ENCODE data around the gene RBM47.

The RBM47 gene

DNA sequence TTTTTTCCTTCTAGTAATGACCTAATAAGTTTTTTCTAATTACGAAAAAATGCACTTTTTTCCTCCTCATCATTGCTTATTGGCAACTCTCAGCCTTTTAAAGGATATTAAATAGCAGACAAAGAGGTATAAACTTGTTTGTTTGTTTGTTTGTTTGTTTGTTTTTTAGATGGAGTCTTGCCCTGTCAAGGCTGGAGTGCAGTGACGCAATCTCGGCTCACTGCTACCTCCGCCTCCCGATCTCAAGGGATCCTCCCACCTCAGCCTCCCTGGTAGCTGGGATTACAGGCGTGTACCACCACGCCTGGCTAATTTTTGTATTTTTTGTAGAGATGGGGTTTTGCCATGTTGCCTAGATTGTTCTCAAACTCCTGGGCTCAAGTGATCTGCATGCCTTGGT, 6.0 kb downstream of the RBM47 start:
- no peak for DNase-seq (ENCODE audit: low read depth)

DNA sequence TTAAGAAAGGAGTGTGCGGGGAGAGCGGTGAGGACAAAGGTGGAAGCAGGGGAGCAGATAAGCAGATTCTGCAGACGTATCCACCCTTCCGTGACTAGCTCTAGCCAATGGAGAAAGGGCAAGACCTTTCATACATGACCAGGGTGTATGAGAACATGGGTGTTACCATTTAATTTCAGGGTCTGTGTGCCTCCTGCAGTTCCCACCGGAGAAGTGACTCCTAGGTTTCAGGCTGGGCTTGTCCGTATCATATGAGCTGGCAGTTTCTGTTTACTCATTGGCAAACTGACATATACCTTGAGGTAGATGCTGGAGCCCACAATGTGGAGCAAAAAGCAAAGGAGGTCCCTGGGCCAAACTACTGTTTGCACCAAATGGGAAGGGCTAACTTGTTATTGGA, 6.8 kb downstream of the RBM47 start:
- no peak for DNase-seq (ENCODE audit: low read depth)

DNA sequence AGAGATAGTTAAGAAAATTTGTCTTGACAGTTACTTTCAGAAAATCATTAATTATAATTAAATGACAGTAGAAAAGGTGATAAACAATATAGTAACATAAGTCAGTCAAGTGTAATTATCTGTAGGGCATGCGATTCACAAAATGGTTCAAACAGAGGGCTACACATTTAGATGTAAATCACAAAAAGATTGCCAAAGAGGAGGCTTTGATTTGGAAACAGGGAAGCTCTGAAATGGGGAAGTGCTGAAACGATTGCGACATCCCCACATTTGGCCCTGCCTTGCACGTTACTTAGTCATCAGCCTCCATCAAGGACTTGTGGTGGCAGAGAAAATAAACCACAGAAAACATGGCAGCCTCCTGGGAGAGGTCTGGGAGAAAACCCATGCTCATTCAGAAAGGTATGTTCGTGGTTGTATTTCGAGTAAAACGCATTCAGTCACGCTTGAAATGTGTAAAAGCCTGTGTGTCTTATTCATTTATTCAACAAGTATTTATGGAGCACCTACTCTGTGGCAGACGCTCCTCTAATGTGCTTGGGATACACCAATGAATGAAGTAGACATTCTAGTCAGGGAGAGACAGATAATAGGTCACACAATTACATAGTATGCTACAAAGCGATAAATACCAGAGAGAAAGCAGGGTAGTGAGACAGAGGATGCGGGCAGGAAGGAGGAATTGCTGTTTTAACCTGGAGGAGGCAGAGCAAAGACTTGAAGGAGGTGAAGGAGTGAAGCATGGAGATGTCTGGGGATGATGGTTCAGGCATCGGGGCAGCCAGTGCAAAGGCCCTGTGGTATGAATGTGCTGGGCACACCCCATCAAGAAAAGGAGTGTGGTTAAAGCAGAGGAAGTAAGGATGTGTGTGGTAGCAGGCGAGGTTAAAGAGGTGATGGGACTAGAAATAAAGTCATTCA, 7.8 kb downstream of the RBM47 start:
- DNase-seq (ENCODE audit: low read depth): peak; percentile 20

DNA sequence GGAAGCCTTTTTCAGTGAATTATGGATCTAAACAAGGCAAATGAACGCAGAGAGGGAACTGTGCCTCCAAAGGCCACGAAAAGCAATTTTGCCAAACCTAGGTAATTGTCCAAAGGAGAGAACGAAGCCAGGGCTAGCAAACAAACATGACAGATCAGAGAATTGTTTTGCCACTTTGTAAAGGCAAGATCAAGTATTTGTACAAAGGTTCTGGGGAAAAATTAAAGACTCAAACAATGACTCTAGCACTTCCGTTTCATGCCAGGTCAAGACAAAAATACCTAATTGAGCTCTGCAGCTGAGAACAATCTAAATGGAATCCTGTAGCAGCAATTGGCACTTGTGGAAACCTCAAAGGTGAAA, 8.5 kb downstream of the RBM47 start:
- DNase-seq (ENCODE audit: low read depth): no peak

DNA sequence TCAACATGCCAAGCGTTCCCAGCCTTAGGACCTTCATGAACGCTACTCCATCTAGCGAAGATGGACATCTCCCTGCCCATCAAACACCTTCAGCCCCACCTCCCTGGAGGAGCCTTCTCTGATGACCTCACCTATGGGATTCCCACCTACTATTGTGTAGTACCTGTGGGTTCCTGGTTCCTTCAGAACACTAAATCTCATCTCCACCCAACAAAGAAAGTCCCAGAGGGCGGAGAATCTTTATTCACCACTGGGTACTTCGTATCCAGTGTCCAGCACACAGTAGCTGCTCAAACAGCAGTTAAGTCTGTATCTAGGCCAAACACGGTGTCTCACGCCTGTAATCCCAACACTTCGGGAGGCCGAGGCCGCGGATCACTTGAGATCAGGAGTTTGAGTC, 10.1 kb downstream of the RBM47 start:
- no peak for DNase-seq (ENCODE audit: low read depth)

DNA sequence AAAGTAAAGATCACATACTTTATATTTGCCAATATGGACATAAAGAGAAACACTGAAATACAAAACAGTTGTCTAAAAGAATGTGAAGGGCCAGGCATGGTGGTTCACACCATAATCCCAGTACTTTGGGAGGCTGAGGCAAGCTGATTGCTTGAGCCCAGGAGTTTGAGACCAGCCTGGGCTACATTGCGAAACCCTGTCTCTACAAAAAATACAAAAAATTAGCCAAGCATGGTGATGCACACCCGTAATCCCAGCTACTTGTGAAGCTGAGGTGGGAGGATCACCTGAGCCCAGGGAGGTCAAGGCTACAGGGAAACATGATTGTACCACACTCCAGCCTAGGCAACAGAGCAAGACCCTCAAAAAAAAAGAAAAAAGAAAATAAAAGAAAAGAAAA, 11.8 kb downstream of the RBM47 start:
- DNase-seq (ENCODE audit: low read depth): no peak

DNA sequence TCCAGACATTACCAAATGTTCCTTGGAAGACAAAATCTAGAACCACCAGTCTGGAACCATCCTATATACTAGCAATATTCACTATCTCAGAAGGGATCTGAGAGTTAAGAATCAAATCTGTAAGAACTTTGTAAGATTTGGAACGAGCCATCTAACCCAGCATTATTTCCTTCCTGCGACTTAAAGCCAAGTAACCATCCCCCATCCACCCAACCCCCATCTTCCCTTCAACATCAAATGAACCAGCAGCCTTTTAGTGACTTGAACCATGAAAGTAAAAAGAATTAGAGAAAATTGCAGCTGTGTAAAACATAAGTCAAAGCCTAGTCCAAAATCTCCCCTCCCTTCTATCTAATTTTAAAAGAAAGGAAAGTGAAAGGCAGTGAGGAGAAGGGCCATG, 15.6 kb downstream of the RBM47 start:
- DNase-seq (ENCODE audit: low read depth): no peak

DNA sequence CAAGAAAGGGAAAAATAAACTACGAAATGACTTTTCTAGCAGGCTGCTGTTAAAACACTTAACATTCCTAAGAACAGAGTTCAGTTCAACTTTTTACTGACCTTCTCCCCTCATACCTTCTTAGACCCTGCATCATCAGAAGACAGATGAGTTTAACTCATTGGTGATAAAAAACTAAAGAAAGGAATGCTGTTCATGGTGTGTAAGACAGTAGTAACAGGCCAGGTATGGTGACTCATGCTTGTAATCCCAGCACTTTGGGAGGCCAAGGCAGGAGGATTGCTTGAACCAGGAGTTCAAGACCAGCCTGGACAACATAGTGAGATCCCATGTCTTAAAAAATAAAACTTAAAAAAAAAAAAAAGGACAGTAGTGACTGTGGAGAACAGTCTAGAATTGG, 16.2 kb downstream of the RBM47 start:
- DNase-seq (ENCODE audit: low read depth): no peak

DNA sequence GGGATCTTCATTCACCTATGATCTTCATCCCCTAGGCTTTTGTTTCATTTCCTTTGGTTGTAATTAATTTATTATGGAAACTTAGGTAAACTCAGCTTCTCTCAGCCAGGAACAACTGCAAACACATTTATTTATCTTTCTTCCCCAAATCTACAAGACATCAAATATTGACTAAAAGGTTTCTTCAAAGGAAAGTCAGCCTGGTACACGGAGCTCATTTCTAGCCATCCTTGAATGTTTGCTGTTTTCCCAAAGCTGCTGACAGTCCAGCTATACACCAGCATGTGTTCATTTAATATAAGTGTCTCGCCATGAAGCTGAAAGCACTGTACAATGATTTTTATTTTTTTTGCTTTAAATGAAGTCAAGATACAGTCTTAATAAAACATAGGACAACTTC, 16.8 kb downstream of the RBM47 start:
- DNase-seq (ENCODE audit: low read depth): no peak

DNA sequence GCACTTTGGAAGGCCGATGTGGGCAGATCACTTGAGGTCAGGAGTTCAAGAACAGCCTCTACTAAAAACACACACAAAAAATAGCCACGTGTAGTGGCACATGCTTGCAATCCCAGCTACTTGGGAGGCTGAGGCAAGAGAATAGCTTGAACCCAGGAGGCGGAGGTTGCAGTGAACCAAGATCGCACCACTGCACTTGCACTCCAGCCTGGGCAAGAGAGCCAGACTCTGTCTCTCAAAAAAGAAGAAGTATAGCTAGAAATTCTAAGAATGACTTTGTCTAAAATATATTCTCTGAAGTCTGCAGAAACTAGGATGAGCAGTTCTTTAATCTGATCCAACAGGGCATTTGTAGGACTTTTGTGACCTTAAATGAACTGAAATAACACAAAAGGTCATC, 17.4 kb downstream of the RBM47 start:
- DNase-seq (ENCODE audit: low read depth): no peak

DNA sequence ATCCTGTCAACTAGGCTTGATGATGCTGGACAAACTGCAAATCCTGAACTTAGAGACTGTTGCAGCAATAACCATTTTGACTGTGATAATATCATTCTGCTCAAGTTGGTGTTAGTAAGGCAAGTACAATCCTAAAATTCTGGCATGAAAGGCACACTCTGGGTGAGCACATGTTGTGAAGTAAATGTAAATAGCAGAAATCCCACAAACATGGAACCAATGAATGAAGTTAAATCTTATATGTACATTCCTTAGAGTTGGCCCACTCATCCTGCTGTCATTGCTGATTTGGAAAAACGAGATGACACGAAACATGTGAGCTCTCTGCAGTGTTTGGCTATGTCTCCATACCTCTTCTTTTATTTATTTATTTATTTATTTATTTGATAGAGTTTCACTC, 21.0 kb downstream of the RBM47 start:
- no peak for DNase-seq (ENCODE audit: low read depth)

DNA sequence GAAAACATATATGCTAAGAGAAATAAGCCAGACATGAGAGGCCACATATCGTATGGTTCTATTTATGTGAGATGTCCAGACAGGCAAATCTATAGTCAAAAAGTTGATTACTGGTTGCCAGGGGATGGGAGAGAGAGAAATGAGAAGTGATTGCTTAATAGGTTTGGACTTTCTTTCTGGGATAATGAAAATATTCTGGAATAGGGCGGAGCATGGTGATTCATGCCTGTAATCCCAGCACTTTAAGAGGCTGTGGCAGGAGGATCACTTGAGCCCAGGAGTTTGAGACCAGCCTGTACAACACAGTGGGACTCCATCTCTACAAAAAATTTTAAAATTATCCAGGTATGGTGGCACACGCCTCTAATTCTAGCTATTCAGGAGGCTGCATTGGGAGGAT, 22.4 kb downstream of the RBM47 start:
- no peak for DNase-seq (ENCODE audit: low read depth)

DNA sequence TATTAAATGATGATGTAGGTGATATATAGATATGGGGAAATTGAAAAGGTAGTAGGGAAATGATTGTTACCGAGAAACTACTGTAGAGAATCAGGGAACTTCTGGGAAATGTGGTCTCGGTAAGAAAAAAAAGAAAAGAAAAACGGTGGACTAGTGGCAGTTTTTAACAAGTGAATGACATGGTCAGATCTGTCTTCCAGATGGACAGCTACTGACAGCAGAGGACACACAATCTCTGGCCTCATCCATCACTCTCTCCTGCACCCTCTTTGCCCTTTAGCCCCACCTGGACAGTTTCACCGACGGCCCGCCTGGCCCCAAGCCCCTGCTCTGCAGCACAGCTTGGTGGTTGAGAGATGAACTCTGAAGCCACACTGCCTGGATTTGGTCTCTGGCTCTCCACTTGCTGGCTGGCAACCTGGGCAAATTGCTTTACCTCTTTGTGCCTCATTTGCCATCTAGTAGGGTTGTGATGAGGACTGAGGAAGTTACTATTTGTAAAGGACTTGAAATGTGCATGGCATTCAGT, 23.4 kb downstream of the RBM47 start:
- DNase-seq (ENCODE audit: low read depth): no peak

DNA sequence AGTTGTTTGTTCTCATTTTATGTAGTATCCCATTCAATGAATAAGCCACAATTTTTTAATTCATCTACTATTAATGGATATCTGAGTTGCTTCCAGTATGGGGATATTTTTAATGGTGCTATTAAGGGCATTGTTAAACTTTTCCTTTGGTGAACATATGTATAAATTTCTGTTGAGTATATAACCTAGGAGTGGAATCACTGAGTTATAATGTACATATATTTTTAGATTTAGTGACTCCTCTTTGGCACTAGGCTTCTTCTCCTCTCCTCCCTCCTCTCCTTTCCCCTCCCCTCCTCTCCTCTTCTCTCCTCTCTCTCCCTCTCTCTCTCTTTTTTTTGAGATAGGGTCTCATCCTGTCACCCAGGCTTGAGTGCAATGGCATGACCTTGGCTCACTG, 26.4 kb downstream of the RBM47 start:
- DNase-seq (ENCODE audit: low read depth): no peak

DNA sequence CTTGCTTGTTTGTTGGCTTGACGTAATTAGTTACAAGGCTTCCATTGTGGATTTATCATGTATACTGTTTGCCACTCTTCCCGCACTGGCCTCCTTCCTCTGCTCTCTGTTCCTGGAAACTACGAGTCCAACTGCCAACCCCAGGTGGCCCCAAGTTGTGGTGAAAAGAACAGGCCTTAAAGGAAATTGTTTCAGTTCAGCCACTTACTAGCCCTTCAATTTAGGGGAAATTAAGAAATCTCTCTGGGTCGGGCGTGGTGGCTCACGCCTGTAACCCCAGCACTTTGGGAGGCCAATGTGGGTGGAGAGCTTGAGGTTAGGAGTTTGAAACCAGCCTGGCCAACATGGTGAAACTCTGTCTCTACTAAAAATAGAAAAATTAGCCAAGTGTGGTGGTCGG, 28.0 kb downstream of the RBM47 start:
- no peak for DNase-seq (ENCODE audit: low read depth)

DNA sequence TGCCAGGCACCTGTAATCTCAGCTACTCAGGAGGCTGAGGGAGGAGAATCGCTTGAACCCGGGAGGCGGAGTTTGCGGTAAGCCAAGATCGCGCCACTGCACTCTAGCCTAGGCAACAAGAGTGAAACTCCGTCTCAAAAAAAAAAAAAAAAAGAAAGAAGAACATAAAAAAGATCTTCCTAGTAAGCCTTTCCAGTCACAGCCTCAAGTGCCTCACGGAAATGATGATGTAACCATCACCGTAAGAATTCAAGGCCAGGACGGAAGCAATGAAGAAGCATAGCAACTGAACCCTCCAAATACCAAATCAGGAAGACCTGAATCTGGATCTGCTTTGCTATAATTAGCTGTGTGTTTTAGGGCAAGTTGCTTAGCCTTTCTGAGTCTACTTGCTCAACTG, 28.8 kb downstream of the RBM47 start:
- DNase-seq (ENCODE audit: low read depth): no peak

DNA sequence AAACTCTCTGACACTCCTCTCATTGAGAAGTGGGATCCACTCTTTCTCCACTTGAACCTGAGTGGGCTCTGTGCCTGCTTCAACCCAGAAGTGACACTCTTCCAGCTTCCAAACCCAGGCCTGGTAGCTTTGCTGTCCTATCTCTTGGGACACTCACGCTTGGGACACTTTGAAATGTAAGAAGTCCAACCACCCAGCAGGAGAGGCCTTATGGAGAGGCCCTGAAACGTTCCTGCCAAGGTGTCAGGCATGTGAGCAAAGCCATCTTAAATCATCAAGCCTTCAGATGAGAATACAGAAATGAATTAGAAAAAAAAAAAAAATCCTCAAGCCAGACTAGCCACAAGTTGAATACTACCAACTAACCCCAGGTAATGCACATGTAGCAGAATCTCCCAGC, 30.2 kb downstream of the RBM47 start:
- no peak for DNase-seq (ENCODE audit: low read depth)

DNA sequence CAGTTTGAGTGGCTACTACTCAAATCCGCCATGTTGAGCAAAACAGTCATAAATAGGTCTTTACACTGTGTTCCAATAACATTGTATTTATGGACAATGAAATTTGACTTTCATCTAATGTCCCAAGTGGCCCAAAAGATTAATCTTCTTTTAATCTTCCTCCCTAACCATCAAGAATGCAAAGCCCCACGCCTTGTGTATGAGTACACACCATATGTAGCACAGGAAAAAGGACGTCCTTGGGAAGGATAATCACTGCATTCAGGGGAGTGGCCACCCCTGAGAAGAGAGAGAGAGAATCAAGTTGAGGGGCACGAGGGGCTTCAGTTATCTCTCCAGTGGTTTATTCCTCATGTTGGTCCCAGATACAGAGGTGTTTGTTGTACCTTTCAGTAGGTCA, 33.1 kb downstream of the RBM47 start:
- DNase-seq (ENCODE audit: low read depth): no peak

DNA sequence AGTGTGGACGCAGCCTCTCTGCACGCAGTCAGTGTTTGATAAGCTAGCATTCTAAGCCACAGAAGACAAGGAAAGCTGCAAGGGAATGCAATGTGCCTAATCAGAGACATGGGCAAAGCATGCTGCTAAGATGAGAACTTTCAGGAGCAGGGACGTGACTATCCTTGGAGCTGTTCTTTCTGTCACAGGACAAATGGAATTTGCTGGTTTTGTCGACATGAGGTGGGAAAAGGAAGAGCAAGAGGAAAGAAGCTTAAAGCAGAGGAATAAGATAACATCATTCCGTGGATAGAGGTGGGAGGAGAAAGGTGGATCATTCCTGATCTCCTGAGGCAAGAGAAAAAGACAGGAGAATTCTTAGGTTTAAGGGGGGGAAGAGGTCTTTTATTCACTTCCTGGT, 33.7 kb downstream of the RBM47 start:
- DNase-seq (ENCODE audit: low read depth): no peak

DNA sequence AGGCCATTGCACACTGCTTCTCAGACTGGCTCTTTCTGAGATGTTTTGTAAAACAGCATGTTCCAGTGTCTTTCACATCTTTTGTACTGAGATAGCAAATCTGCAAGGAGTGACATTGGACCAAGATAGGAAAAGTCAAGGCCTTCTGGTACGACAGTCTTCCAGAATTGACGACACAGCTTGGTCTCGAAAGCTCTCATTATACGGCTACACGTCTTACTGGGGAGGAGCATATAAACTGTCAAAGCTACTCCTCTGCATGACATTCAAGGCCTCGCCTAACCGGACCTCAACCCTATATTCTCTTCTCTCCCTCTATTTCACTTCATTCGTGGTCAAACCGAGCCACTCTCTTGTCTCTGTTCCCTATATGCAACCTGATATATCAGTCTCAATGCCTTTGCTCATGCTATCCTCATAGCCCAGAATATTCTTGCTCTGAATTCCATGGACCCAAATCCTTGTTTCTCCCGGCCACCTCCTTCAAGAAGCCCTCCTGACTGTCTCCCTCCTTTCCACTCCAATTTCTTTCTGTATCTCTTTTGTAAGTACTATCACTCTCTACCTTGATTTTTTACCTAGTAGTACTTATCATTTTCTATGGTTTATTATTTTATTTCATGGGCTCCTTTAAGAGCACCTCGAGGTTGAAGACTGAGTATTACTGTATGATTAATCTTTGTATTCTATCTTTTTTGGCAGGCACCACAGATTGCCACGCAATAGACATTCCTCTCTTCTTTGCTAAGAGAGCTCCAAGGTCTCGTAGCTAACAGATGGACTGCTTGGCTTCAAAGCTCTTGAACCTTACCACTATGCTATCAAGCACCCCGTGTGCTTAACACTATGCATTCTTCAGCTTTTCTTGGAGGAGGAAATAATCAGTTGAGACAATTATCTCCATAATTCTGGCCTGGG, 35.1 kb downstream of the RBM47 start:
- no peak for DNase-seq (ENCODE audit: low read depth)

DNA sequence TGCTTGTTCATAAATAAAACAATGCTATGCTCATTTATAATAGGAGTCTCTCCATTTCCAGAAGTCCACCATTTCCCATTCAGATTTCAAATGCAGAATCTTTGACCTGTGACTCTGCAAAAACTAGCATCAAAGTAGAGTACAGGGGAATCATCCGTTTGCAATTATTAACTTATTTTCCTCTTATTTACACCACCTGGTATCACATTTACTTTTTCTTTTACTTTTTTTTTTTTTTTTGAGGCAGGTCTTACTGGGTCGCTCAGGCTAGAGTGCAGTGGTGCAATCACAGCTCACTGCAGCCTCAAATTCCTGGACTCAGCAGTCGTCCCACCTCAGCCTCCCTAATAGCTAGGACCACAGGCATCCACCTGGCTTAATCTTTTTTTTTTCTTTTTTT, 37.6 kb downstream of the RBM47 start:
- DNase-seq (ENCODE audit: low read depth): no peak

DNA sequence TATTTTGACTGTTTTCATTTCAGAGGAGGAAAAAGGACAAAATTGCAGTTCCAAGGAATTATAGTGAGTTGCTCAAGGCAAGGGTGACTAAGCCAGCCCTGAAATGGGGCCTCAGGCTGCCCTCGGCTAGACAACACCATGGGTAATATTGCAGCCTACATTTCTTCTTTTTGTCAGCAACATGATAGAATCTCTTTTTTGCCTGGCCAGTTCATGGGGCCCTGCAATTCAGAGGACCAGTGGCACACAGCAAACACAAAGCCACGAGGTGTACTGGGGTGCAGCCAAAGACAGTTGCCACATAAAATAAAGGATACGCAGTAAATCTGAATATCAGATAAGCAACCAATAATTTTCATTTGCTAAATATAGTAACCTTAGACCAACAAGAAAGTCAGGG, 41.8 kb downstream of the RBM47 start:
- DNase-seq (ENCODE audit: low read depth): no peak

DNA sequence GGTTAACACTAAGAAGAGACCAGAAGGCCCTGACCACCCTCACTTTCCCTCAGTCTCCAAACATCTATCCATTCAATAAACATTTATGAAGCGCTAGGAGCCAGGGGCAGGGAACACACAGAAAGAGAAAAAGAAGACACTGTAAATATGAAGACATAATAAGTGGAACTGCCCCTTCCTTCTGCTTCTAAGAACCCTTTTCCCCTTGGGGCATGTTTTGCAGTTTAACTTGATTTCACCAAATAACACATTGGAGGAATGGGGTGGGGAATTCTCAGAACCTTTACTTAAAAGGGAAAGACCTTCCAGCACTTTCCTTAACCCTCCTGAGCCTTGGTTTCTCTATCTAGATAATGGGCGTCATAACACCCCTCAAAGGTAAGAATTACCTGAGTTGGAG, 42.3 kb downstream of the RBM47 start:
- no peak for DNase-seq (ENCODE audit: low read depth)
